ENCODE data around the gene RPL7L1.
"Not testable (repeated sequence)": the region's sequence is repeated elsewhere in the genome, so short reads cannot be mapped to it uniquely, and the experiment has no call there.

RPL7L1 gene

GRCh38 chr6:42891199-42891722 is 11.8 kb downstream of the RPL7L1 start:
- no peak for DNase-seq (ENCODE audit: low read depth)
- TF ChIP-seq, protein P1, sequence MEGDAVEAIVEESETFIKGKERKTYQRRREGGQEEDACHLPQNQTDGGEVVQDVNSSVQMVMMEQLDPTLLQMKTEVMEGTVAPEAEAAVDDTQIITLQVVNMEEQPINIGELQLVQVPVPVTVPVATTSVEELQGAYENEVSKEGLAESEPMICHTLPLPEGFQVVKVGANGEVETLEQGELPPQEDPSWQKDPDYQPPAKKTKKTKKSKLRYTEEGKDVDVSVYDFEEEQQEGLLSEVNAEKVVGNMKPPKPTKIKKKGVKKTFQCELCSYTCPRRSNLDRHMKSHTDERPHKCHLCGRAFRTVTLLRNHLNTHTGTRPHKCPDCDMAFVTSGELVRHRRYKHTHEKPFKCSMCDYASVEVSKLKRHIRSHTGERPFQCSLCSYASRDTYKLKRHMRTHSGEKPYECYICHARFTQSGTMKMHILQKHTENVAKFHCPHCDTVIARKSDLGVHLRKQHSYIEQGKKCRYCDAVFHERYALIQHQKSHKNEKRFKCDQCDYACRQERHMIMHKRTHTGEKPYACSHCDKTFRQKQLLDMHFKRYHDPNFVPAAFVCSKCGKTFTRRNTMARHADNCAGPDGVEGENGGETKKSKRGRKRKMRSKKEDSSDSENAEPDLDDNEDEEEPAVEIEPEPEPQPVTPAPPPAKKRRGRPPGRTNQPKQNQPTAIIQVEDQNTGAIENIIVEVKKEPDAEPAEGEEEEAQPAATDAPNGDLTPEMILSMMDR (conservative IDR thresholded peaks at IDR 0.05; ENCODE audit: low read length), result no peak
- peak overlapping the region; percentile 94 for H3K4me3 ChIP-seq (ENCODE audit: low read length)

DNA sequence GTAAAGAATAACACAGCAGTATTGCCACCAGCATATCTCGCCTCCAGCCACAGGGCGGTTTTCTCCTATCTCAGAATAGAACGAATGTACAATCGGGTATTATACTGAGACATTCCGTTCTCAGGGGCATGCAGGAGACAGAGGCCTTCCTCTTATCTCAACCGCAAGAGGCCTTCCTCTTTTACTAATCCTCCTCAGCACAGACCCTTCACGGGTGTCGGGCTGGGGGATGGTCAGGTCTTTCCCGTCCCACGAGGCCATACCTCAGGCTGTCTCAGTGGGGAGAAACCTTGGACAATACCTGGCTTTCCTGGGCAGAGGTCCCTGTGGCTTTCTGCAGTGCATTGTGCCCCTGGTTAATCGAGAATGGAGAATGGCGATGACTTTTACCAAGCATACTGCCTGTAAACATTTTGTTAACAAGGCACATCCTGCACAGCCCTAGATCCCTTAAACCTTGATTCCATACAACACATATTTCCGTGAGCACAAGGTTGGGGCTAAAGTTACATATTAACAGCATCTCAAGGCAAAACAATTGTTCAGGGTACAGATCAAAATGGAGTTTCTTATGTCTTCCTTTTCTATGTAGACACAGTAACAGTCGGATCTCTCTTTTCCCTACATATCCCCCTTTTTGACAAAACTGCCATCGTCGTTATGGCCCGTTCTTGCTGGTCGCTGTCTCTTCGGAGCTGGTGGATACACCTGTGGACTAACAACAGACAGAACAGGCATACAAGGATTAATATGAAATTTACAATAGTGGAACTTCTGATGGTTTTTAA is 14.8 kb downstream of the RPL7L1 start:
- not testable (repeated sequence) for DNase-seq (ENCODE audit: low read depth); H3K4me3 ChIP-seq (ENCODE audit: low read length)

DNA sequence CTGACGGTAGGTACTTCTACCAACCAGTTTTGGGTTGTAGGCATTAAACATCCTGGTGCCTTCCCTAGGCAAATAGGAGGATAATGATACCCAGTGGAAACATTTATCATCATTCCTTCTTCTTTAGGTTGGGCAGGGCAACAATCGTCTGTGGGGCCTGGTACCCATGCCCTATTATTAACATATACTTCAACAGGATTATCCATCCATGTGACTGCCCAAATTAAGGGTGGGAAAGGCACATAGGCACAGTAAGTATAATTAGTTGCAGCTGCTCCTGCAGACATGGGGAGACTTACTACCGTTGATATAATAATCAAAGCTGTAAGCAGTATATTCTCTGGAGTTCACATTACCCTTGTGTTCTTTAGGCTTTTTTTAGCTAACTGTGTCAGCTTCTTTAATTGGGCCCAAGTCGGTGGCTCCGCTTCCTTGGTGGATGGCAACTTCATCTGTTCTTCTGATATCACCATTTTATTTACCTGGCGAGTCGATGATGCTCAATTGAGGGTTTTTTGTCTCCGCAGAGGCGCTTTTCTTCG is 16.8 kb downstream of the RPL7L1 start:
- TF ChIP-seq, protein P1 (conservative IDR thresholded peaks at IDR 0.05; ENCODE audit: low read length), result no peak
- DNase-seq (ENCODE audit: low read depth), result no peak
- no peak overlapping the region for H3K4me3 ChIP-seq (ENCODE audit: low read length)

GRCh38 chr6:42898891-42899361 is 19.5 kb downstream of the RPL7L1 start:
- no peak overlapping the region for H3K4me3 ChIP-seq (ENCODE audit: low read length)
- peak; percentile 65 for DNase-seq (ENCODE audit: low read depth)
- TF ChIP-seq, protein P1 (conservative IDR thresholded peaks at IDR 0.05; ENCODE audit: low read length), result peak; percentile 66

- H3K4me3 ChIP-seq (ENCODE audit: low read length), result no peak overlapping the region
- TF ChIP-seq, protein P1 (conservative IDR thresholded peaks at IDR 0.05; ENCODE audit: low read length), result no peak
- no peak for DNase-seq (ENCODE audit: low read depth)
Measured at GRCh38 chr6:42899871-42900270, 20.5 kb downstream of the RPL7L1 start.

DNA sequence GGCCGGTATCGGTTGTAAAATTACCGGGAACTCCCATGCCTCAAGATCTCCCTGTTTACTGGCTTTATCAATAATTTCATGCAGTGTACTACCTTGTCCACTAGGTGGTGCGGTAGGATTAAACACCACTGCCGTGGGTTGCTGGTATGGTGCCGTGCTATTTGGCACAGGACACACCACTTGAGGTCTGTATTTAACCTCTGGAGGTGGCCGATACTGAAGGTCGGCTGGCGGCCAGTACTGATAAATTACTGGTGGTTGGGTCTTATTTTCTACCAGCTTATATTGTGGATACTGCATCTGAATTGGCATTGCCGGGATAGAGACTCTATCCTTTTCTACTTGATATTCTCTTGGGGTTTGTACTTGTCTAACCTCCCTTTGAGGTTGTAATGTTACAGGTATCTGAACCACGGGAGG is 22.1 kb downstream of the RPL7L1 start:
- H3K4me3 ChIP-seq (ENCODE audit: low read length), result no peak overlapping the region
- TF ChIP-seq, protein P1 (conservative IDR thresholded peaks at IDR 0.05; ENCODE audit: low read length), result peak; percentile 78
- peak; percentile 78 for DNase-seq (ENCODE audit: low read depth)

DNA sequence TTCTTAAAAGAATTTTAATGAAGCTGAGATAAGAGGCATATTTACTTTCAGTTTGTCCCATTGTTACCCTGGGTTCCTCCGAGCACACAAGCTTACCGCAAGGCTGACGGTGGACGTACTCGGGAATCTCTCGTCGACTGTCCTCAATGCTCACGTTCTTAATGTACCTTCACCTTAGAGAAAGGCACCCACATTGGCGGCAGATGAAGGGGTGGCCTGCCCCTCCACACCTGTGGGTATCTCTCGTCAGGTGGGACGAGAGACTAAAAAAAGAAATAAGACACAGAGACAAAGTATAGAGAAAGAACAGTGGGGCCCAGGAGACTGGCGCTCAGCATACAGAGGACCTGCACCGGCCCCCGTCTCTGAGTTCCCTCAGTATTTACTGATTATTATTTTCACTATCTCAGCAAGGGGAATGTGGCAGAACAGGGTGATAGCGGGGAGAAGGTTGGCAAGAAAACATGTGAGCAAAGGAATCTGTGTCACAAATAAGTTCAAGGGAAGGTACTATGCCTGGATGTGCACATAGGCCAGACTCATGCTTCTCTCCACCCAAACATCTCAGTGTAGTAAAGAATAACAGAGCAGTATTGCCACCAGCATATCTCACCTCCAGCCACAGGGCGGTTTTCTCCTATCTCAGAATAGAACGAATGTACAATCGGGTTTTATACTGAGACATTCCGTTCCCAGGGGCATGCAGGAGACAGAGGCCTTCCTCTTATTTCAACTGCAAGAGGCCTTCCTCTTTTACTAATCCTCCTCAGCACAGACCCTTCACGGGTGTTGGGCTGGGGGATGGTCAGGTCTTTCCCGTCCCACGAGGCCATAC is 23.2 kb downstream of the RPL7L1 start:
- H3K4me3 ChIP-seq (ENCODE audit: low read length); DNase-seq (ENCODE audit: low read depth): not testable (repeated sequence)
